Erythroblast (primary cell): ENCODE results near the gene EHBP1.

Experiments
- GATA1 ChIP-seq: IDR thresholded peaks from 2 replicates; pipeline ENCODE4 v1.6.1; 2011; ENCODE audit warnings: low read depth, mild to moderate bottlenecking, control low read depth, low read length, moderate library complexity
- POLR2A ChIP-seq: IDR thresholded peaks from 2 replicates; pipeline ENCODE4 v1.6.1; 2011; ENCODE audit warnings: mild to moderate bottlenecking, low read length

DNA sequence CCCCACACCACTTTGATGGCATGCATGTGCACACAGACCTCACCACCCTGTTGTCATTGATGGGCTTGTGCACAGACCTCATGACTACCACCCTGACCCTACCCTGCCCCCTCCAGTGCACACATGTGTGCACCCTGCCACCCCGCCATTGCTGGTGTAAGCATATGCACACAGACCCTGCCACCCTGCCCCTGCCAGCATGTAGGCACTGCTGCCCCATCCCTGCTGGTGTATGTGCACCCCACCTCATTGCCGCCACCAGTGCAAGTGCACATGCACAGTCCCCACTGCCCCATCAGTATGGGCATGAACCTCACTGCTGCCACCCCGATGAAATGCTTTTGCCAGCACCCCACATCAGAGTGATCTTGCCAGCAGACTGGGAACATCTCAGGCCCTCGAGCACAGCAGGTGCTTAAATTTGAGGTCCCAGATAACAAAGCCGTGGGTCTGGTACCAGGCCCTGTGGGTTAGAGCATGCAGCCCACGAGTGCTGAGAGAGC, 169.4 kb downstream of the EHBP1 start:
- no peak for TF ChIP-seq POLR2A
- no peak for TF ChIP-seq GATA1
